Kidney (tissue), 14 donors: ENCODE measurements around the gene TBCEL. TPM values are rescaled to one million over a fixed set of nuclear protein-coding genes. Genes with fewer than 3 reads are reported as not detected.

Experiments
- DNase-seq, 5 donors: peaks; one replicate each; pipeline ENCODE4 v3.0.0-alpha.2; 2013 to 2020
- FAIRE-seq: peaks from 2 replicates; lab custom pipeline; 2012; peaks lifted over from hg19 to GRCh38; lab: Jason Lieb, UNC
- H3K27ac ChIP-seq, 2 donors: one replicate each; pipeline ENCODE4 v1.7.0; 2013; ENCODE audit warnings: low read depth in 2 of 2, low read length in 2 of 2, inconsistent platforms in 1 of 2
- H3K27me3 ChIP-seq: one replicate; pipeline ENCODE4 v1.7.1; 2013; ENCODE audit warnings: low read length, inconsistent platforms; ENCODE audit not compliant: control insufficient read depth, insufficient read depth
- H3K36me3 ChIP-seq, 3 donors: one replicate each; pipeline versions ENCODE4 v1.7.0 to v1.7.1; 2013; ENCODE audit warnings: low read length in 3 of 3, control low read depth in 1 of 3, inconsistent platforms in 1 of 3; ENCODE audit not compliant: insufficient read depth in 3 of 3, control insufficient read depth in 2 of 3
- H3K4me1 ChIP-seq, 3 donors: one replicate each; pipeline versions ENCODE4 v1.7.0 to v1.7.1; 2013; ENCODE audit warnings: low read length in 3 of 3, inconsistent platforms in 1 of 3, low read depth in 1 of 3; ENCODE audit not compliant: control insufficient read depth in 2 of 3, insufficient read depth in 2 of 3
- H3K4me3 ChIP-seq, 3 donors: one replicate each; pipeline versions ENCODE4 v1.7.0 to v1.8.1; 2013; ENCODE audit warnings: low read length in 3 of 3, control low read depth in 1 of 3, inconsistent platforms in 1 of 3
- H3K9ac ChIP-seq, 3 donors: one replicate each; pipeline versions ENCODE4 v1.7.0 to v1.7.1; 2013; ENCODE audit warnings: low read length in 3 of 3, control low read depth in 1 of 3, inconsistent platforms in 1 of 3
- H3K9me3 ChIP-seq, 3 donors: one replicate each; pipeline versions ENCODE4 v1.7.0 to v1.7.1; 2013; ENCODE audit warnings: low read length in 3 of 3, control low read depth in 1 of 3, inconsistent platforms in 1 of 3; ENCODE audit not compliant: control insufficient read depth in 2 of 3, insufficient read depth in 1 of 3
- intact Hi-C: fragments of 100-400 bp; cut with DNase I; formaldehyde crosslinking; loops from one replicate; pipeline ENCODE4 v1.11.1; 2022
- polyA plus RNA-seq: library from polyadenylated mRNA; stranded (reverse); fragments of 350-450 nt; fragmentation: Illumina TruSeq; extraction: RNeasy Lipid Tissue Mini Kit (QIAGEN cat#74804); gene quantifications from one replicate; pipeline ENCODE4 v1.2.3, GENCODE V29; 2014; ENCODE audit warnings: low read depth, low replicate concordance; ENCODE audit not compliant: insufficient read depth
- total RNA-seq: library from RNA; stranded (reverse); fragmentation: NEBNext Ultra II Directional; extraction: Animal tissue kit (Norgen Biotek cat#: 25700); gene quantifications from one replicate; pipeline ENCODE4 v1.2.1, GENCODE V29; 2021
- TF ChIP-seq, protein P1 (sequence below): IDR thresholded peaks from 3 replicates; pipeline ENCODE4 v1.5.1; 2012; ENCODE audit warnings: mild to moderate bottlenecking, moderate library complexity, borderline replicate concordance; ENCODE audit not compliant: insufficient read depth; ENCODE audit errors: extremely low read depth
- donor health status: control.
- donor health status: control.
- donor health status: control.
- donor health status: control.
- donor health status: control.
- donor health status: DM: yes; HTN: yes; CAD: no.
- donor health status: Normal renal cell carcinoma (clear cell type).

Gene TBCEL
- total and polyA plus RNA-seq, 2 donors from 2014 or later, result 5.0 to 41.8 TPM

DNA sequence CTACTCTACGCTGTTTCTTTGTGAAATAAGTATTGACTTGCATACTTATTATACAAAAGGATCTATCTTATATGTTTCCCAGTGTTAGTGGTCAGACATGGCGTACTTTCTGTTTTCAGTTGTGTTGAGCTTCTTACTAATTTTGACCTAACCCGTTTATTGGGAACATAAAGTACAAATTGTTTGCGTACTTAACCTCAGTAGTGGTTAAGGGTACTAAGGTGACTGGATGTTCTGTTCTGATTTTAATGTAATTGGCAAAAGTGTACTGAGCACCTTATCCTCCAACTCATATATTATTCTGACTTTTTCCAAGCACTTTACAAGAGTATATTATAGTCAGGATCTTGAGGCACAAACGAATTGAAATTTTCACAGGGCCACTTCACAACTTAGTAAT, 17.2 kb downstream of the TBCEL start:
- Histone ChIP-seq H3K4me3 (no peak overlapping the region), H3K9me3 (no peaks in the 10 kb centered on the region), H3K4me1 (no peaks in the 10 kb centered on the region), H3K36me3 (no peaks in the 10 kb centered on the region), H3K27ac (no peak overlapping the region), H3K9ac (no peak overlapping the region), H3K27me3 (no peaks in the 10 kb centered on the region)
- TF ChIP-seq, protein P1, sequence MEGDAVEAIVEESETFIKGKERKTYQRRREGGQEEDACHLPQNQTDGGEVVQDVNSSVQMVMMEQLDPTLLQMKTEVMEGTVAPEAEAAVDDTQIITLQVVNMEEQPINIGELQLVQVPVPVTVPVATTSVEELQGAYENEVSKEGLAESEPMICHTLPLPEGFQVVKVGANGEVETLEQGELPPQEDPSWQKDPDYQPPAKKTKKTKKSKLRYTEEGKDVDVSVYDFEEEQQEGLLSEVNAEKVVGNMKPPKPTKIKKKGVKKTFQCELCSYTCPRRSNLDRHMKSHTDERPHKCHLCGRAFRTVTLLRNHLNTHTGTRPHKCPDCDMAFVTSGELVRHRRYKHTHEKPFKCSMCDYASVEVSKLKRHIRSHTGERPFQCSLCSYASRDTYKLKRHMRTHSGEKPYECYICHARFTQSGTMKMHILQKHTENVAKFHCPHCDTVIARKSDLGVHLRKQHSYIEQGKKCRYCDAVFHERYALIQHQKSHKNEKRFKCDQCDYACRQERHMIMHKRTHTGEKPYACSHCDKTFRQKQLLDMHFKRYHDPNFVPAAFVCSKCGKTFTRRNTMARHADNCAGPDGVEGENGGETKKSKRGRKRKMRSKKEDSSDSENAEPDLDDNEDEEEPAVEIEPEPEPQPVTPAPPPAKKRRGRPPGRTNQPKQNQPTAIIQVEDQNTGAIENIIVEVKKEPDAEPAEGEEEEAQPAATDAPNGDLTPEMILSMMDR, result no peak
- no peak for FAIRE-seq
- intact Hi-C loops, result no loop called here
- DNase-seq, result no peak

DNA sequence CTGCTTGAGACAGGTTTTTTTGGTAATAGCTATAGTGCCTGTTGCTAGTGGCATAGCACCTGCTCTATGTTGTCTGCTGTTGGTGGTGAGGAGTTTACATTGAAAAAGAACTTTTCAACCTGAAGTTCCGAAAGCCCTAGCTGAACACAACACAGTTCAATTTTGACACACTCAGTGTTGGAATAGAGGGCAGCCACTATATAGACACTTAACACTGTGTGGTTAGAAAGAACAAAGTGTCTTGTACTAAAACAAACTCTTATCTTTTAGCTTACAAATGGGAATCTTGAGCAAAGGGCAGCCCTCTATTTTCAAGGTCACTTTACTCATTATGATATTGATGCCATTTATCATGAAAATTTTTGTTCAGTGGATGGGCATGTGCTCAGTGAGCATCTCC, 18.4 kb downstream of the TBCEL start:
- FAIRE-seq (no peak), DNase-seq (no peak)
- no peaks in the 10 kb centered on the region for H3K27me3 ChIP-seq
- peaks cover 0 to 2% (median 0%) of the 10 kb centered on the region in 3 donors for H3K36me3 ChIP-seq
- no peak overlapping the region for H3K4me3 ChIP-seq
- intact Hi-C loops, result no loop called here
- TF ChIP-seq, protein P1, result no peak
- no peak overlapping the region for H3K27ac ChIP-seq
- no peaks in the 10 kb centered on the region for H3K9me3 ChIP-seq
- H3K9ac ChIP-seq, result no peak overlapping the region
- no peaks in the 10 kb centered on the region for H3K4me1 ChIP-seq

DNA sequence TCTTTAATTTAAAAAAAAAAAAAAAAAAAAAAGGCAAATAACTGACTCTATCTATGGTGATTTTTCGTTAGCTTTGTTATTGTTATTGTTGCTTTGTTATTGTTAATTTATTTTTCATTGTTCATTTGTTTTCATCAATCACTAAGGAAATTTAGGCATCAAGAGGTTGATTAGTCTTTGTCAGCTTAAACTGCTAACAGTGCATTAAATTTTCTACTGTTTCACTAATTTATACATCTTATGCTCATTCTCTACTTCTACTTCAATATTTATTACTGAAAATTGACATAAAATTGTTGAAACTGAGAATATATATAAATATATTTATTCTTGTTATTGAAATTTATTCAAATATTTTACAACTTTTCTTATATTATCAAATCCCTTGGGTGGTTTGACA, 24.0 kb downstream of the TBCEL start:
- Histone ChIP-seq H3K4me1 (peaks cover 0 to 4% (median 0%) of the 10 kb centered on the region in 3 donors), H3K9ac (no peak overlapping the region), H3K9me3 (no peaks in the 10 kb centered on the region), H3K27ac (no peak overlapping the region), H3K4me3 (no peak overlapping the region), H3K36me3 (peaks cover 3 to 6% (median 4%) of the 10 kb centered on the region in 3 donors), H3K27me3 (no peaks in the 10 kb centered on the region)
- DNase-seq, result no peak
- TF ChIP-seq, protein P1, result no peak
- intact Hi-C loops, result no loop called here
- FAIRE-seq, result peak; percentile 66
